CD14-positive monocyte (primary cell): ENCODE measurements around the gene ST6GALNAC3. TPM values are rescaled to one million over a fixed set of nuclear protein-coding genes. Genes with fewer than 3 reads are reported as not detected.

Experiments
- DNase-seq, 3 donors: peaks; one replicate each; pipeline ENCODE4 v3.0.0-alpha.2; 2011 to 2022
- H2AFZ ChIP-seq: 2 replicates; pipeline ENCODE4 v1.6.0; 2012; ENCODE audit warnings: mild to moderate bottlenecking, low read depth, low read length, inconsistent platforms; ENCODE audit not compliant: insufficient read depth, poor library complexity, severe bottlenecking
- H3K27ac ChIP-seq, 2 donors: 1 replicate in 1 of 2; 2 replicates in 1 of 2; pipeline ENCODE4 v1.5.1; 2012 to 2013; ENCODE audit warnings: low read length in 2 of 2, control low read depth in 1 of 2, inconsistent platforms in 1 of 2, low read depth in 1 of 2, mild to moderate bottlenecking in 1 of 2
- H3K27me3 ChIP-seq, 2 donors: one replicate each; pipeline versions ENCODE4 v1.6.0 to v1.6.1; 2011 to 2013; ENCODE audit warnings: low read length in 2 of 2; ENCODE audit not compliant: control insufficient read depth in 2 of 2, insufficient read depth in 2 of 2
- H3K36me3 ChIP-seq, 2 donors: replicated peaks in 1 of 2; 1 replicate in 1 of 2; 2 replicates in 1 of 2; pipeline versions ENCODE4 v1.5.1 to v1.6.1; 2012 to 2013; ENCODE audit warnings: low read length in 2 of 2, control low read depth in 1 of 2, inconsistent platforms in 1 of 2, mild to moderate bottlenecking in 1 of 2; ENCODE audit not compliant: insufficient read depth in 2 of 2, control insufficient read depth in 1 of 2
- H3K4me1 ChIP-seq, 2 donors: 1 replicate in 1 of 2; 2 replicates in 1 of 2; pipeline versions ENCODE4 v1.5.1 to v1.6.1; 2012 to 2013; ENCODE audit warnings: low read length in 2 of 2, control low read depth in 1 of 2, inconsistent platforms in 1 of 2, mild to moderate bottlenecking in 1 of 2, moderate library complexity in 1 of 2; ENCODE audit not compliant: insufficient read depth in 2 of 2, control insufficient read depth in 1 of 2
- H3K4me2 ChIP-seq: replicated peaks from 2 replicates; pipeline ENCODE3; 2012; ENCODE audit warnings: low read length, moderate library complexity, mild to moderate bottlenecking; ENCODE audit not compliant: poor library complexity, severe bottlenecking; ENCODE audit errors: extremely low read depth
- H3K4me3 ChIP-seq, 3 experiments: fragments of 200-600 bp in 1 of 3; sonication (generic) in 1 of 3; replicated peaks in 1 of 3; 1 replicate in 2 of 3; 2 replicates in 1 of 3; pipeline ENCODE4 v1.5.1; 2011 to 2013; ENCODE audit warnings: low read length in 3 of 3, mild to moderate bottlenecking in 3 of 3, control low read depth in 2 of 3, low read depth in 2 of 3, inconsistent platforms in 1 of 3, moderate library complexity in 1 of 3
- H3K79me2 ChIP-seq: 2 replicates; pipeline ENCODE4 v1.6.0; 2012; ENCODE audit warnings: mild to moderate bottlenecking, control low read depth, inconsistent platforms, low read length, moderate library complexity; ENCODE audit not compliant: insufficient read depth
- H3K9ac ChIP-seq: 2 replicates; pipeline ENCODE4 v1.6.0; 2017; ENCODE audit warnings: low read length, mild to moderate bottlenecking; ENCODE audit not compliant: insufficient read depth, poor library complexity, severe bottlenecking
- H3K9me3 ChIP-seq, 2 donors: replicated peaks in 1 of 2; 1 replicate in 1 of 2; 2 replicates in 1 of 2; pipeline versions ENCODE4 v1.5.1 to v1.6.1; 2012 to 2013; ENCODE audit warnings: low read length in 2 of 2, control low read depth in 1 of 2; ENCODE audit not compliant: control insufficient read depth in 1 of 2, insufficient read depth in 1 of 2
- H4K20me1 ChIP-seq: 2 replicates; pipeline ENCODE4 v1.6.0; 2012; ENCODE audit warnings: mild to moderate bottlenecking, low read length, control low read depth, moderate library complexity; ENCODE audit not compliant: insufficient read depth
- H3K27ac Mint-ChIP-seq, 7 donors: one replicate each; pipeline ENCODE4 v1.8.0; 2020; ENCODE audit warnings: mild to moderate bottlenecking in 7 of 7, mixed read lengths in 7 of 7, moderate library complexity in 6 of 7, inconsistent platforms in 2 of 7
- H3K27me3 Mint-ChIP-seq, 3 donors: one replicate each; pipeline ENCODE4 v1.8.0; 2021 to 2022; ENCODE audit warnings: low read depth in 3 of 3, mild to moderate bottlenecking in 3 of 3, mixed read lengths in 3 of 3, moderate library complexity in 3 of 3, inconsistent platforms in 1 of 3
- H3K36me3 Mint-ChIP-seq, 2 donors: one replicate each; pipeline ENCODE4 v1.8.0; 2020; ENCODE audit warnings: mixed read lengths in 2 of 2, inconsistent platforms in 1 of 2, mild to moderate bottlenecking in 1 of 2
- H3K4me1 Mint-ChIP-seq: one replicate; pipeline ENCODE4 v1.8.0; 2020; ENCODE audit warnings: mild to moderate bottlenecking, mixed read lengths
- H3K4me3 Mint-ChIP-seq, 2 donors: one replicate each; pipeline ENCODE4 v1.8.0; 2020; ENCODE audit warnings: mild to moderate bottlenecking in 2 of 2, mixed read lengths in 2 of 2, moderate library complexity in 1 of 2
- H3K9me3 Mint-ChIP-seq, 7 donors: one replicate each; pipeline ENCODE4 v1.8.0; 2020 to 2022; ENCODE audit warnings: mixed read lengths in 7 of 7, mild to moderate bottlenecking in 6 of 7, moderate library complexity in 6 of 7, inconsistent platforms in 2 of 7
- WGBS: methylation state at CpG from one replicate; pipeline ENCODE4 v1.1.5; 2013; ENCODE audit warnings: missing lambda C conversion rate; ENCODE audit not compliant: insufficient coverage; 5-methylcytosine and 5-hydroxymethylcytosine counted together
- intact Hi-C, 2 donors: fragments of 100-400 bp; cut with micrococcal nuclease; formaldehyde crosslinking; loops; one replicate each; pipeline versions ENCODE4 v1.15.0 to v1.15.1; 2023
- polyA plus RNA-seq, 3 donors: library from polyadenylated mRNA; depleted of rRNA in 1 of 3; unstranded in 2 of 3; stranded (reverse) in 1 of 3; fragments of 300-500 nt in 2 of 3; fragments of >200 nt in 1 of 3; fragmentation: Illumina TruSeq in 2 of 3; gene quantifications; 1 replicate in 2 of 3; 2 replicates in 1 of 3; pipeline ENCODE4 v1.2.3, GENCODE V29; 2012 to 2021
- TF ChIP-seq, protein P1 (sequence below): fragments of 200-600 bp; IDR thresholded peaks from one replicate; pipeline ENCODE4 v1.8.0; 2022; ENCODE audit warnings: antibody characterized with exemption, mild to moderate bottlenecking

Gene ST6GALNAC3
- polyA plus RNA-seq, 3 donors = 6.5 to 9.2 (median 7.6) TPM

DNA sequence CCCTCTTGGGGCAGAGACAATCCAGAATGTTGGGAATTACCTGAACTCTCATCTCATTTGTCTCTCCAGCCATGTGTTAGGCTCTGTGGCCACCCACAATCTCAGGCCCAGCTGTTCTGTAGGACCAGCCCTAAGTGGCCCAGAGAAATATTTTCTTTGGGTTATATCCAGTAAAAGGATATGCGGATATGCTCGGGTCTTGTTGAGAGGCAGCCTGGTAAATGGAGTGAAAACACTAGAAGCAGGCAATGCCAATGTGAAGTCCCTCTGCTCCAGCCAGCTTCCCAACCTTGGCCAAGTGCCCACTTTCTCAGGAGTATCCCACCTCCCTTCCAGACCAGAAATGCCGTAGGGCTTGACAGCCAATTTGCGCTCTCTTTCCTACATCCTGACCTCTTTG is 192.2 kb downstream of the ST6GALNAC3 start:
- Histone ChIP-seq H3K9ac (no peak overlapping the region), H3K9me3 (no peaks in the 10 kb centered on the region), H2AFZ (no peak overlapping the region), H4K20me1 (no peaks in the 10 kb centered on the region), H3K36me3 (no peaks in the 10 kb centered on the region), H3K4me2 (no peak overlapping the region), H3K79me2 (no peaks in the 10 kb centered on the region), H3K4me3 (no peak overlapping the region), H3K27ac (no peak overlapping the region), H3K4me1 (peaks cover 7 to 13% of the 10 kb centered on the region in 2 donors), H3K27me3 (no peaks in the 10 kb centered on the region)
- no peaks in the 10 kb centered on the region for H3K36me3 Mint-ChIP-seq
- TF ChIP-seq, protein P1, sequence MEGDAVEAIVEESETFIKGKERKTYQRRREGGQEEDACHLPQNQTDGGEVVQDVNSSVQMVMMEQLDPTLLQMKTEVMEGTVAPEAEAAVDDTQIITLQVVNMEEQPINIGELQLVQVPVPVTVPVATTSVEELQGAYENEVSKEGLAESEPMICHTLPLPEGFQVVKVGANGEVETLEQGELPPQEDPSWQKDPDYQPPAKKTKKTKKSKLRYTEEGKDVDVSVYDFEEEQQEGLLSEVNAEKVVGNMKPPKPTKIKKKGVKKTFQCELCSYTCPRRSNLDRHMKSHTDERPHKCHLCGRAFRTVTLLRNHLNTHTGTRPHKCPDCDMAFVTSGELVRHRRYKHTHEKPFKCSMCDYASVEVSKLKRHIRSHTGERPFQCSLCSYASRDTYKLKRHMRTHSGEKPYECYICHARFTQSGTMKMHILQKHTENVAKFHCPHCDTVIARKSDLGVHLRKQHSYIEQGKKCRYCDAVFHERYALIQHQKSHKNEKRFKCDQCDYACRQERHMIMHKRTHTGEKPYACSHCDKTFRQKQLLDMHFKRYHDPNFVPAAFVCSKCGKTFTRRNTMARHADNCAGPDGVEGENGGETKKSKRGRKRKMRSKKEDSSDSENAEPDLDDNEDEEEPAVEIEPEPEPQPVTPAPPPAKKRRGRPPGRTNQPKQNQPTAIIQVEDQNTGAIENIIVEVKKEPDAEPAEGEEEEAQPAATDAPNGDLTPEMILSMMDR = no peak
- no peak overlapping the region for H3K27ac Mint-ChIP-seq
- peaks cover 23% of the 10 kb centered on the region for H3K4me1 Mint-ChIP-seq
- intact Hi-C loops = no loop called here
- H3K9me3 Mint-ChIP-seq = peaks cover 0 to 5% (median 0%) of the 10 kb centered on the region in 7 donors
- 97% methylated on average over 2 of the region's 4 CpGs for WGBS
- H3K4me3 Mint-ChIP-seq = no peak overlapping the region
- peaks cover 0 to 4% (median 2%) of the 10 kb centered on the region in 3 donors for H3K27me3 Mint-ChIP-seq
- no peak for DNase-seq

DNA sequence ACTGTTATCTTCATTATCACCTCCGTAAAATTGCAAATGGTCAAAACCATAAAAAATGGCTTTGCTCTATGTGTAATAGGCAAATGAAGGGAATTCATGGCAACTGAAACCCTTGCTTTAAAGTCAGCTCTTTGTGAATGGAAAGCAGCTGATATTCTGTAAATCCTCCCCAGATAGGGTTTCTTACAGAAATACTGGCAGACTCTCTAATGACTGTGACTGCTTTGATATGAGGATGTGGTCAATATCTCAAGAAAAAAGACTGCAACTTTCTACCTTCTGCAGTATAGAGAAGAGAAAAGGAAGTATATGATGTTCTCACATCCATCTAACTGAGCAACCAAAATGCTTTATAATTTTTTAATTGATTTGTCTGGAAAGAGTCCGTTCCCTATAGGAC is 193.1 kb downstream of the ST6GALNAC3 start:
- Histone ChIP-seq H3K36me3 (no peaks in the 10 kb centered on the region), H2AFZ (no peak overlapping the region), H3K27ac (no peak overlapping the region), H3K27me3 (no peaks in the 10 kb centered on the region), H3K4me2 (no peak overlapping the region), H3K79me2 (no peaks in the 10 kb centered on the region), H3K9ac (no peak overlapping the region), H3K9me3 (no peaks in the 10 kb centered on the region), H3K4me3 (no peak overlapping the region), H3K4me1 (peaks cover 7 to 13% of the 10 kb centered on the region in 2 donors), H4K20me1 (no peaks in the 10 kb centered on the region)
- Mint-ChIP-seq H3K36me3 (no peaks in the 10 kb centered on the region), H3K27ac (no peak overlapping the region), H3K4me1 (peaks cover 20% of the 10 kb centered on the region), H3K27me3 (peaks cover 0 to 2% (median 2%) of the 10 kb centered on the region in 3 donors), H3K9me3 (peaks cover 0 to 2% (median 0%) of the 10 kb centered on the region in 7 donors), H3K4me3 (no peak overlapping the region)
- WGBS = no CpG with 5 or more reads among the region's 2 CpGs
- no peak for DNase-seq
- TF ChIP-seq, protein P1 = no peak
- intact Hi-C loops = no loop called here
